Right lobe of liver (tissue), 6 donors: ENCODE measurements around the gene ALG12. TPM values are rescaled to one million over a fixed set of nuclear protein-coding genes. Genes with fewer than 3 reads are reported as not detected.

Experiments used
- ATAC-seq, 4 donors: fragments of 200-7000 bp; cut with Tn5 transposase; one replicate each; pipeline ENCODE4 v1.9.1; 2020; ENCODE audit warnings: mild to moderate bottlenecking in 4 of 4, moderate library complexity in 4 of 4
- DNase-seq, 3 donors: peaks; one replicate each; pipeline ENCODE4 v3.0.0-alpha.2; 2020
- H3K27ac ChIP-seq, 3 donors: fragments of 200-600 bp; one replicate each; pipeline ENCODE4 v1.8.0; 2022
- H3K27me3 ChIP-seq, 2 donors: fragments of 200-600 bp; one replicate each; pipeline ENCODE4 v1.8.0; 2022
- H3K36me3 ChIP-seq, 4 donors: fragments of 200-600 bp; sonication (generic) in 1 of 4; one replicate each; pipeline versions ENCODE4 v1.5.1 to v1.8.0; 2017 to 2022; ENCODE audit warnings: control low read depth in 1 of 4
- H3K4me1 ChIP-seq, 4 donors: fragments of 200-600 bp; sonication (generic) in 1 of 4; one replicate each; pipeline versions ENCODE4 v1.5.1 to v1.8.0; 2017 to 2022; ENCODE audit warnings: control low read depth in 1 of 4
- H3K4me3 ChIP-seq, 3 donors: fragments of 200-600 bp; one replicate each; pipeline ENCODE4 v1.8.0; 2022
- H3K9me3 ChIP-seq, 4 donors: fragments of 200-600 bp; sonication (generic) in 1 of 4; one replicate each; pipeline versions ENCODE4 v1.5.1 to v1.8.0; 2017 to 2022; ENCODE audit warnings: control low read depth in 1 of 4
- POLR2A ChIP-seq: fragments of 450-650 bp; IDR thresholded peaks from one replicate; pipeline ENCODE4 v1.6.1; 2017; ENCODE audit warnings: antibody characterized with exemption, mild to moderate bottlenecking
- WGBS: methylation state at CpG from one replicate; pipeline ENCODE4 v1.1.6; 2018; ENCODE audit warnings: low coverage, low lambda C conversion rate; ENCODE audit not compliant: insufficient coverage; ENCODE audit errors: missing lambda C conversion rate; 5-methylcytosine and 5-hydroxymethylcytosine counted together
- intact Hi-C, 2 donors: fragments of 100-400 bp; cut with DNase I; formaldehyde crosslinking; loops; one replicate each; pipeline versions ENCODE4 v1.11.2 to v1.14.1; 2022
- total RNA-seq, 6 experiments: library from RNA; depleted of rRNA in 2 of 6; stranded (reverse); fragments of >200 nt in 2 of 6; fragmentation: NEBNext Ultra II Directional in 3 of 6; extraction: Animal tissue kit (Norgen Biotek cat#: 25700) in 3 of 6; gene quantifications; one replicate each; pipeline versions ENCODE4 v1.1.0 to v1.2.4, GENCODE V29; 2016 to 2023
- TF ChIP-seq, protein P1 (sequence below), 4 donors: fragments of 200-600 bp in 3 of 4; fragments of 450-650 bp in 1 of 4; IDR thresholded peaks; one replicate each; pipeline versions ENCODE4 v1.5.1 to v1.8.0; 2016 to 2022; ENCODE audit warnings: antibody characterized with exemption in 4 of 4, mild to moderate bottlenecking in 2 of 4
- donor health status: DM: no; HTN: yes; CAD: no.
- donor health status: DM: no; HTN: no; CAD: no.
- donor health status: DM: no; HTN: no; CAD: no.
- donor health status: DM: no; HTN: yes; CAD: no.
- donor health status: DM: no; HTN: yes; CAD: no.

ALG12 gene
- total RNA-seq, 6 experiments from 2014 or later: 15.1 to 19.0 (median 16.6) TPM

DNA sequence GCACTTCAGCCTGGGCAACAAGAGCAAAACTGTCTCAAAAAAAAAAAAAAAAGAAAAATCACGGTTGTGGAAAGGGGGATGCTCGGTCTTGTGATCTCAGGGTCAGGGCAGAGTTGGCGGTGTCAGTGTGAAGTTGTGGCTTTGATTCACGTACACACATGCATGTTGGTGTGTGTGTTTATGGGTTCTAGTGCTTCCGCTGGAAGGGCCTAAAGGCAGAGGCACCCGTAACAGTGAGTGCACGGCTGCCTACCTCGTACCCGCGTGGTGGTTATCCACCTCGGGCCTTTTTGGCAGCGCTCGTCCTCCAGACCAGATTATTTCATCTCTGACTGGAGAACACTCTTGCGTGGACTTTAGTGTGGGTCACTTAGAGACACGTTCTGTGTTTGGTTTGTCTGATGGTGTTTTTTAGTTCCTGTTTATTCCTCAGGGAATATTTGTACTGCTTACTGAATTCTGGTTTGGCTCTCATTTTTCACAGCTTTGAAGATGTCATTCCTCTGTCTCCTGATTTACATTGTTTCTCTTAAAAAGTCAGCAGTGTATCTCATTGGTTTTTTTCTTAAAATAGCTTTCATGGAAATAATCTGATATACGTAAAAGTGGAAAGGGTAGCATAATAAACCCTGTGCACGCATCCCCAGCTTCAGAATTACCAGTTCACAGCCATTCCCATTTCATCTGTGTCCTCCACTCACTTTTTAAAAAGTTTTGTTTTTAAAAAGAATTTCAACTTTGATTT is 49.0 kb downstream of the ALG12 start:
- Histone ChIP-seq H3K27ac (no peak overlapping the region), H3K4me3 (no peak overlapping the region), H3K4me1 (peaks cover 0 to 7% (median under 1%) of the 10 kb centered on the region in 4 donors), H3K9me3 (peaks cover 0 to 4% (median 0%) of the 10 kb centered on the region in 4 donors), H3K27me3 (no peaks in the 10 kb centered on the region), H3K36me3 (no peaks in the 10 kb centered on the region)
- DNase-seq: no peak
- TF ChIP-seq POLR2A: no peak
- TF ChIP-seq, protein P1, sequence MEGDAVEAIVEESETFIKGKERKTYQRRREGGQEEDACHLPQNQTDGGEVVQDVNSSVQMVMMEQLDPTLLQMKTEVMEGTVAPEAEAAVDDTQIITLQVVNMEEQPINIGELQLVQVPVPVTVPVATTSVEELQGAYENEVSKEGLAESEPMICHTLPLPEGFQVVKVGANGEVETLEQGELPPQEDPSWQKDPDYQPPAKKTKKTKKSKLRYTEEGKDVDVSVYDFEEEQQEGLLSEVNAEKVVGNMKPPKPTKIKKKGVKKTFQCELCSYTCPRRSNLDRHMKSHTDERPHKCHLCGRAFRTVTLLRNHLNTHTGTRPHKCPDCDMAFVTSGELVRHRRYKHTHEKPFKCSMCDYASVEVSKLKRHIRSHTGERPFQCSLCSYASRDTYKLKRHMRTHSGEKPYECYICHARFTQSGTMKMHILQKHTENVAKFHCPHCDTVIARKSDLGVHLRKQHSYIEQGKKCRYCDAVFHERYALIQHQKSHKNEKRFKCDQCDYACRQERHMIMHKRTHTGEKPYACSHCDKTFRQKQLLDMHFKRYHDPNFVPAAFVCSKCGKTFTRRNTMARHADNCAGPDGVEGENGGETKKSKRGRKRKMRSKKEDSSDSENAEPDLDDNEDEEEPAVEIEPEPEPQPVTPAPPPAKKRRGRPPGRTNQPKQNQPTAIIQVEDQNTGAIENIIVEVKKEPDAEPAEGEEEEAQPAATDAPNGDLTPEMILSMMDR (IDR thresholded peaks at IDR 0.05): no peak
- ATAC-seq: no peak
- intact Hi-C loops: no loop called here
- WGBS: 83% methylated on average over 10 of the region's 17 CpGs

DNA sequence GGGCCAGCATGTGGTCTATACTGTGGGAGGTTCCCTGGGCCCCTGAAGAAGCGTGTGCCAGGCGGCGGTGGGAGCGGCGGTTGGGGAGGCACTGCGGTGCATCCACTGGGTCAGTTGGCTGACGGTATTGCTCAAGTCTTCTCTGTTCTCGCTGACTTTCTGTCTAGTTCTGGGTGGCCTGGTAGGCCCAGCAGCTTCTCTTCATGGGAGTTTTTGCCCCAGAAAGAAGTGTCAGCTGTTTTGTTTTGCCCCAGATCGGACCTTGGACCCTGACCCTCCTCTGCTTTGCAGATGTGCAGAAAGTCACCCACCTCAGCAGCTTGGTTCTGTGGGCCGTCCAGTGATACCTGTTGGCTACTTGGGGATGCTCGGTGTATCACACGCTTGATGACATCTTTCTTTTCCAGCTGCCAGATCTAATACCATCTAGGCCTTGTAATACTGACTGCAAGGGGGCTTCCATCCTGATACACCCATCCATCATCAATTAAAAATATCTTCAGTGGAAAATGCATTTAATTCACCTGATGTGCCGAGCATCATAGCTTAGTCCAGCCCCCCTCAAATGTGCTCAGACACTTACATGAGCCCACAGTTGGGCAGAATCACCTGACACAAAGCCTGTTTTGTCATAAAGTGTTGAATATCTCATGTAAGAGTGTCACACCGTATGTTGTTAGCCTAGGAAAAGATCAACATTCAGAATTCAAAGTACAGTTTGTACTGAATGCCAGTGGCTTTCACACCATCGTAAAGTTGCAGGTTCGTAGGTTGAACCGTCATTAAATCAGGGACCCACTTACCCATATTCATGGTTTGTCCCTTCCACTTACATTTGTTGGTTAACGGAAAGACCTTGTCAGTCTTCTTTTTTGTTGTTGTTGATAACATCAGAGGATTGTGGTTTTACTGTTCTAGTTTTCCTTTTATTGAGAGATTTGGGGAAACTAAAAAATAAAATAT is 50.7 kb downstream of the ALG12 start:
- intact Hi-C loops: no loop called here
- Histone ChIP-seq H3K9me3 (peaks cover 0 to 4% (median 0%) of the 10 kb centered on the region in 4 donors), H3K4me1 (peaks cover 0 to 7% (median under 1%) of the 10 kb centered on the region in 4 donors), H3K4me3 (no peak overlapping the region), H3K27ac (no peak overlapping the region), H3K36me3 (no peaks in the 10 kb centered on the region), H3K27me3 (no peaks in the 10 kb centered on the region)
- 81% methylated on average over 16 of the region's 18 CpGs for WGBS
- ATAC-seq (peak in 2 of 4 donors; percentile 26 to 32), DNase-seq (peak in 1 of 3 donors; percentile 32)
- TF ChIP-seq POLR2A: peak; percentile 12
- TF ChIP-seq, protein P1 (IDR thresholded peaks at IDR 0.05): no peak

DNA sequence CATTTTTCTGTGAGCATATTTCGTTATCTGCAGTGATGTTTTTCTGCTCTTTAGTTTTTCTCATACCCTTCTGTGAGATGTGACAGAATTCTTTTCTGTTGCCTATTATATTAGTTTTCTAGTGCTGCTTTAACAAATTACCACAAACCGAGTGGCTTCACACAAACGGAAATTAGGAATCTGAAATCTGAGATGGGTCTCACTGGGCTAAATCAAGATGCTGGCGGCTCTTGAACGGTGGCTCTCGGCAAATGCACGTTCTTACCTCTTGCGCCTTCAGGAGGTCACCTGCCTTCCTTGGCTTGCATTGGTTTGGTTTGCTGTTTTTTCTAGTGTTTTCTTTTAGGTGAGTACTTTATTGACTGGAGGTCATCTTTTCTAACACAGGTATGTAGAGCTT is 51.6 kb downstream of the ALG12 start:
- Histone ChIP-seq H3K9me3 (peaks cover 0 to 4% (median 0%) of the 10 kb centered on the region in 4 donors), H3K4me1 (peaks cover 0 to 7% (median under 1%) of the 10 kb centered on the region in 4 donors), H3K27me3 (no peaks in the 10 kb centered on the region), H3K36me3 (no peaks in the 10 kb centered on the region), H3K27ac (no peak overlapping the region), H3K4me3 (no peak overlapping the region)
- no peak for TF ChIP-seq POLR2A
- TF ChIP-seq, protein P1 (IDR thresholded peaks at IDR 0.05): no peak
- intact Hi-C loops: no loop called here
- ATAC-seq (no peak), DNase-seq (peak in 1 of 3 donors; percentile 14)
- 94% methylated on average over 8 of the region's 8 CpGs for WGBS

DNA sequence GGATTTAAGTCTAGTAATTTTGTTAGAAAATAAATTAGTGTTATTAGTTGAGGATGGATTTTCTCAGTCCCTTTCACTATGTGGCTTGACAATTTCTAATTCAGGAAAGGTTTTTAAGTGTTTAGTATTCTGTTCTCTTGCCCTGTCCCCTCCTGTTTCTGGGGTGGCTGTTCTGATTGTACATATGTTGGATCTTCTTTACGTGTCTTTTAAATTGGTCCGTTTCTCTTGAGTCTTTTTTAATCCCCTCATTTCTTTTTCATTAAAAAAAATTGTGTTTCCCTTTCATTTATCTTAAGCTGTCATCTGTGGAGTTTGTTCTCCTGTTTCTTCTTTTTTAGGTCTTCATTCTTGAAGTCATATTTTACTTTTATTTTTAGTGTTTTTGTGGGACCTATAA is 52.1 kb downstream of the ALG12 start:
- ATAC-seq: no peak
- H3K9me3 ChIP-seq: peaks cover 0 to 4% (median 0%) of the 10 kb centered on the region in 4 donors
- no peak for TF ChIP-seq POLR2A
- TF ChIP-seq, protein P1 (IDR thresholded peaks at IDR 0.05): no peak
- H3K27ac ChIP-seq: no peak overlapping the region
- 69% methylated on average over 2 of the region's 2 CpGs for WGBS
- no peaks in the 10 kb centered on the region for H3K27me3 ChIP-seq
- H3K36me3 ChIP-seq: no peaks in the 10 kb centered on the region
- peaks cover 0 to 7% (median under 1%) of the 10 kb centered on the region in 4 donors for H3K4me1 ChIP-seq
- H3K4me3 ChIP-seq: no peak overlapping the region
- intact Hi-C loops: no loop called here
- no peak for DNase-seq
